Upper lobe of left lung (tissue), 6 donors: ENCODE results near the gene CFAP97D2. TPM values are rescaled to one million over a fixed set of nuclear protein-coding genes. Genes with fewer than 3 reads are reported as not detected.
"Not testable (repeated sequence)": the region's sequence is repeated elsewhere in the genome, so short reads cannot be mapped to it uniquely, and the experiment has no call there.

Experiments
- ATAC-seq, 2 donors: fragments of 200-7000 bp; cut with Tn5 transposase; one replicate each; pipeline ENCODE4 v1.9.1; 2022; ENCODE audit warnings: mild to moderate bottlenecking in 2 of 2, moderate library complexity in 2 of 2; ENCODE audit not compliant: low FRiP score in 2 of 2
- DNase-seq, 2 donors: peaks; one replicate each; pipeline ENCODE4 v3.0.0-alpha.2; 2019 to 2020
- H3K27ac ChIP-seq, 4 donors: fragments of 200-600 bp; sonication (generic); one replicate each; pipeline ENCODE4 v1.5.1; 2016 to 2019
- H3K27me3 ChIP-seq, 4 donors: fragments of 200-600 bp; sonication (generic); one replicate each; pipeline ENCODE4 v1.5.1; 2017 to 2019
- H3K36me3 ChIP-seq, 4 donors: fragments of 200-600 bp; sonication (generic); one replicate each; pipeline ENCODE4 v1.5.1; 2016 to 2019
- H3K4me1 ChIP-seq, 4 donors: fragments of 200-600 bp; sonication (generic); one replicate each; pipeline ENCODE4 v1.5.1; 2018 to 2019
- H3K4me3 ChIP-seq, 4 donors: fragments of 200-600 bp; sonication (generic); one replicate each; pipeline ENCODE4 v1.5.1; 2017 to 2019; ENCODE audit warnings: mild to moderate bottlenecking in 2 of 4, moderate library complexity in 1 of 4
- H3K9me3 ChIP-seq, 4 donors: fragments of 200-600 bp; sonication (generic); one replicate each; pipeline ENCODE4 v1.5.1; 2018 to 2019
- EP300 ChIP-seq, 4 donors: sonication (generic); formaldehyde crosslinking; IDR thresholded peaks; one replicate each; pipeline ENCODE4 v1.5.1; 2017; ENCODE audit warnings: antibody characterized with exemption in 4 of 4, control low read depth in 2 of 4
- POLR2A ChIP-seq, 4 donors: fragments of 450-650 bp; IDR thresholded peaks; one replicate each; pipeline ENCODE4 v1.5.1; 2016 to 2017; ENCODE audit warnings: antibody characterized with exemption in 4 of 4, mild to moderate bottlenecking in 2 of 4
- POLR2AphosphoS5 ChIP-seq, 2 donors: sonication (generic); formaldehyde crosslinking; IDR thresholded peaks; one replicate each; pipeline ENCODE4 v1.5.1; 2017; ENCODE audit warnings: antibody characterized with exemption in 2 of 2
- WGBS, 2 donors: methylation state at CpG; one replicate each; pipeline ENCODE4 v1.1.5; 2017 to 2018; 5-methylcytosine and 5-hydroxymethylcytosine counted together
- total RNA-seq, 6 donors: library from RNA; depleted of rRNA in 4 of 6; stranded (reverse); fragments of >200 nt in 4 of 6; gene quantifications; one replicate each; pipeline versions ENCODE4 v1.1.0 to v1.2.1, GENCODE V29; 2016 to 2021
- TF ChIP-seq, protein P1 (sequence below), 6 experiments: fragments of 450-650 bp in 4 of 6; fragments of 200-600 bp in 2 of 6; sonication (generic) in 2 of 6; IDR thresholded peaks; one replicate each; pipeline ENCODE4 v1.5.1; 2016 to 2019; ENCODE audit warnings: antibody characterized with exemption in 6 of 6
- donor health status: DM: no; HTN: no; CAD: no; lungs with moderate emphysema.
- donor health status: DM: no; HTN: yes; CAD: no; lungs with severe emphysema.

The CFAP97D2 gene
- total RNA-seq, 6 donors from 2014 or later: 0.67 to 3.6 (median 0.76) TPM; not detected in 3

DNA sequence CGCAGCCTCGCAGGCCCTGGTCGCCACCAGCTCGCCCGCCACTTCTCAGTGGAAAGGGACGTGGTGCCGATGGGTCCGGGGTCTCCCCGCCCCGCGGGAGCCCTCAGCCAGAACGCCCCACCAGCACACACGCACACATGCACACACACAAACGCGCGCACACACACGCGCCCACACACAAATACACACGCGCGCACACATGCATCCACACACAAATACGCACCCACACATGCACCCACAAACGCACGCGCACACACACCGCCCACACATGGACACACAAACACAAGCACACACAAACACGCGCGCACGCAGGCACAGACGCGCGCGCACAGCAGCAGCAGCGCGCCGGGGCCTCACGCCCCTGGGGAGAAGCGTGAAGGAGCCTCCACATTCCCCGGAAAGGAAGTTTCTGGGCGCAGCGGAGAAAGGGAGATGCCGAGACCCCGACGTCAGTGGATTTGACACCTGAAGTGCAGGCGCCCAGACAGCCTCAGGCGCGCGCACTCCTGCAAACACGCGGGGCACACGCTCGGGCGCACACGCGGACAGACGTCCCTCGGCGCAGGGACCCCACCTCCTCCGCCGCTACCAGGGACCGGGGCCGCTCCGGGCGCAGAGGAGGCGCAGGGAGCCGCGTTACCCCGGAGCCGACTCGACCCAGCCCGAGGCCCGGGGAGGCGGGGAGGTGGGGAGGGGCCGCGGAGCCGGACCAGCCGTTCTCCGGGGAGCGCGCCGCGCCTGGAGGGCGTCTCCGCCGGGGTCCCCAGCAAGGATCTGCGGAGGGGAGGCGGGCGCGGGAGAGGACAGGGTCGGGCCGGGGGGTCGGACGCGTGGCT, 47.3 kb upstream of the CFAP97D2 start:
- Histone ChIP-seq H3K9me3 (no peaks in the 10 kb centered on the region), H3K27ac (peak overlapping the region; percentile 84 to 94 (median 88)), H3K36me3 (no peaks in the 10 kb centered on the region), H3K4me3 (peak overlapping the region; percentile 66 to 98 (median 81)), H3K4me1 (peaks cover 36 to 63% (median 41%) of the 10 kb centered on the region in 4 donors), H3K27me3 (no peaks in the 10 kb centered on the region)
- DNase-seq (no peak), ATAC-seq (peak in 1 of 2 donors; percentile 10)
- WGBS, 2 donors: 0 to 1% methylated on average over 17 to 71 of the region's 95 CpGs
- TF ChIP-seq POLR2A (IDR thresholded peaks at IDR 0.05): no peak
- TF ChIP-seq, protein P1, sequence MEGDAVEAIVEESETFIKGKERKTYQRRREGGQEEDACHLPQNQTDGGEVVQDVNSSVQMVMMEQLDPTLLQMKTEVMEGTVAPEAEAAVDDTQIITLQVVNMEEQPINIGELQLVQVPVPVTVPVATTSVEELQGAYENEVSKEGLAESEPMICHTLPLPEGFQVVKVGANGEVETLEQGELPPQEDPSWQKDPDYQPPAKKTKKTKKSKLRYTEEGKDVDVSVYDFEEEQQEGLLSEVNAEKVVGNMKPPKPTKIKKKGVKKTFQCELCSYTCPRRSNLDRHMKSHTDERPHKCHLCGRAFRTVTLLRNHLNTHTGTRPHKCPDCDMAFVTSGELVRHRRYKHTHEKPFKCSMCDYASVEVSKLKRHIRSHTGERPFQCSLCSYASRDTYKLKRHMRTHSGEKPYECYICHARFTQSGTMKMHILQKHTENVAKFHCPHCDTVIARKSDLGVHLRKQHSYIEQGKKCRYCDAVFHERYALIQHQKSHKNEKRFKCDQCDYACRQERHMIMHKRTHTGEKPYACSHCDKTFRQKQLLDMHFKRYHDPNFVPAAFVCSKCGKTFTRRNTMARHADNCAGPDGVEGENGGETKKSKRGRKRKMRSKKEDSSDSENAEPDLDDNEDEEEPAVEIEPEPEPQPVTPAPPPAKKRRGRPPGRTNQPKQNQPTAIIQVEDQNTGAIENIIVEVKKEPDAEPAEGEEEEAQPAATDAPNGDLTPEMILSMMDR (IDR thresholded peaks at IDR 0.05): no peak
- TF ChIP-seq POLR2AphosphoS5 (IDR thresholded peaks at IDR 0.05): no peak
- TF ChIP-seq EP300 (IDR thresholded peaks at IDR 0.05): no peak

DNA sequence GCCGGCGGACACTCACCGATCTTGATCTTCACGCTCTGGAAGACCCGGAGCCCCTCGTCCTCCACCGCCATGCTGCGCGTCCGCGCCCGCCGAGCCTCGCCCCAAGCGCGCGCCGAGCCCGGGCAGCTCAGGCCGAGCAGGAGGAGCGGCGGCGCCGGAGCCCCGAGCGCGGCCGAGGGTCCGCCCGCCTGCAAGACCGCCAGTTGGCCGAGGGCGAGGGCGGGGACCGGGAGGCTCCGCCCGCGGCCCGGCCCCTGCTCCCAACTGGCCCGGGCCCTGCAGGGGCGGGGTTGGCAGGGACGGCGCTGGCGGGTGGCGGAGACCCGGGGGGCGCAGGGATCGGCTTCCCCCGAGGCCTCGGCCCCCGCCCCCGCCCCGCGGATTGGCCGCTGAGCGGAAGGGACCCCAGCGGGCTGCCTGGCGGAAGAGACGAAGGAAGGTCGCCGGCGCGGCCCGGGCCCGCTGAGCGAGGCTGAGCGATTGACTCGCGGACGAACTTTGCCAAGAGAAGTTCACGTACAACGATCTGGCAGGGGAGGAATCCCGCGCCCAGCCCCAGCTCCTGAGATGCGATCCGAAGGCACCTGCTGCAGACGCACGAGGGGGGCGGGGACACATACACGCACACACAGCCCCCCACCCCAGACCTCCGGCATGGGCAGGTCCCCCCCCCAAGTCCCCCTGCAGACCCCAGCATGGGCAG, 46.5 kb upstream of the CFAP97D2 start, which contains the start of gene RASA3:
Gene RASA3 (minus strand): TSS at position 205 of the 703 bp plus-strand sequence. CDS start 134 bp downstream, at position 71.
- 0 to 1% methylated on average over 20 to 36 of the region's 81 CpGs for WGBS, 2 donors
- ATAC-seq (peak; percentile 67 to 92), DNase-seq (peak; percentile 84 to 95)
- peak within 1 kb of the TSS; percentile 66 to 98 (median 81) for H3K4me3 ChIP-seq
- H3K36me3 ChIP-seq: no peaks in the 10 kb centered on the region
- H3K27ac ChIP-seq: peak within 1 kb of the TSS; percentile 84 to 94 (median 88)
- no peaks in the 10 kb centered on the region for H3K27me3 ChIP-seq
- TF ChIP-seq POLR2A (IDR thresholded peaks at IDR 0.05): peak in 3 of 4 donors; percentile 39 to 81 (median 58)
- TF ChIP-seq EP300 (IDR thresholded peaks at IDR 0.05): no peak
- TF ChIP-seq POLR2AphosphoS5 (IDR thresholded peaks at IDR 0.05): peak in 1 of 2 donors; percentile 52
- TF ChIP-seq, protein P1 (IDR thresholded peaks at IDR 0.05): no peak
- no peaks in the 10 kb centered on the region for H3K9me3 ChIP-seq
- peaks cover 33 to 55% (median 40%) of the 10 kb centered on the region in 4 donors for H3K4me1 ChIP-seq

DNA sequence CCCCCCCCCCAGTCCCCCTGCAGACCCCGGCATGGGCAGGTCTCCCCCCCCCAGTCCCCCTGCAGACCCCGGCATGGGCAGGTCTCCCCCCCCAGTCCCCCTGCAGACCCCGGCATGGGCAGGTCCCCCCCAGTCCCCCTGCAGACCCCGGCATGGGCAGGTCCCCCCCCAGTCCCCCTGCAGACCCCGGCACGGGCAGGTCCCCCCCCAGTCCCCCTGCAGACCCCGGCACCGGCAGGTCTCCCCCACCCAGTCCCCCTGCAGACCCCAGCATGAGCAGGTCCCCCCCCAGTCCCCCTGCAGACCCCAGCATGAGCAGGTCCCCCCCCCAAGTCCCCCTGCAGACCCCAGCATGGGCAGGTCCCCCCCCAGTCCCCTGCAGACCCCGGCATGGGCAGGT, 45.9 kb upstream of the CFAP97D2 start:
- WGBS, 2 donors: no CpG with 5 or more reads among the region's 9 CpGs
- H3K27me3 ChIP-seq, ATAC-seq, H3K9me3 ChIP-seq, H3K36me3 ChIP-seq, DNase-seq, H3K27ac ChIP-seq: not testable (repeated sequence)
- Histone ChIP-seq H3K4me1 (peaks cover 28 to 50% (median 34%) of the 10 kb centered on the region in 4 donors), H3K4me3 (peak overlapping the region in 2 of 4 donors; percentile 66 to 76)

DNA sequence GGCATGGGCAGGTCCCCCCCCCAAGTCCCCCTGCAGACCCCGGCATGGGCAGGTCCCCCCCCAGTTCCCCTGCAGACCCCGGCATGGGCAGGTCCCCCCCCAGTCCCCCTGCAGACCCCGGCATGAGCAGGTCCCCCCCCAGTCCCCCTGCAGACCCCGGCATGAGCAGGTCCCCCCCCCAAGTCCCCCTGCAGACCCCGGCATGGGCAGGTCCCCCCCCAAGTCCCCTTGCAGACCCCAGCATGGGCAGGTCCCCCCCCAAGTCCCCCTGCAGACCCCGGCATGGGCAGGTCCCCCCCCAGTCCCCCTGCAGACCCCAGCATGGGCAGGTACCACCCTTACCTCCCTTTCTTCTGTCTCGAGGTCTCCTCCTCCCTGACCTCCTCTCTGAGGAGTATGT, 45.5 kb upstream of the CFAP97D2 start:
- H3K9me3 ChIP-seq, H3K4me3 ChIP-seq, H3K27ac ChIP-seq, H3K36me3 ChIP-seq, H3K27me3 ChIP-seq, DNase-seq, ATAC-seq: not testable (repeated sequence)
- WGBS, 2 donors: 83% methylated on average over 1 of the region's 7 CpGs; no CpG with 5 or more reads in 1 of the 2 donors
- H3K4me1 ChIP-seq: peaks cover 24 to 45% (median 30%) of the 10 kb centered on the region in 4 donors

DNA sequence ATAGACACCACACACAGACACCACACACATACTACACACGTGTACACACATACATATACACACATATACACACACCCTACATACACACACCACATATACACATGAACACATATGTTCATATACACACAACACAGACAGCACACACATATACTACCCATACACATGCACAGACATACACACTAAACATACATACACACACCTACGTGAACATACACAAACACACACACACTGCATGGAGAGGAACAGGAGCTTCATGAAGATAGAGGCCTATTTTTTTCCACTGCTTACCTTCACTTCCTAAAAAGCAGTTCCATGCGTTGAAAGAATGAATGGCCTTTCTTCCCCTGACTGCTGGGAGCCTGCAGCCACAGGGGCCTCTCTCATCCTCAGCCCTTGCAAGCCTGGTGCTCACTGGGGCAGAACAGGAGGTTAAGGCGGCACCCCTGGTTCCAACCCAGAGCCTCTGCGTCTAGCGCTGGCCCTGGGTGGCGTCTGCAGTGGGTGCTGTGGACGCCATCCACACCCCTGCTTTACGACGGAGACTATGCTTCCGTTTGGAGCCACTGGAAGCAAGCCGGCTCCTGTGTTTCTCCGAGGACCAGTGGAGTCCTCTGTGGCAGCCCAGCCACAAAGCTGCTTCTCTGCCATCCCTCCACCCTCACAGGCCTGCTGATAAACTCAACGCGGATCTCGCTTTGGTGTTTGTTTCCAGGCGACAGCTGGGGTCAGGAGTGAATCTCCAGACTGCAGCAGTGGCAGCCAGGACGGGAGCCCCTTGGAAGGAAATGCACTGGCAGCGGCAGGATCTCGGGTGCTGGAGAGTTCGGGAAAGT, 44.7 kb upstream of the CFAP97D2 start:
- DNase-seq (no peak), ATAC-seq (no peak)
- Histone ChIP-seq H3K36me3 (no peaks in the 10 kb centered on the region), H3K27me3 (no peaks in the 10 kb centered on the region), H3K27ac (peak overlapping the region in 2 of 4 donors; percentile 11 to 21), H3K9me3 (no peaks in the 10 kb centered on the region), H3K4me1 (peaks cover 18 to 38% (median 24%) of the 10 kb centered on the region in 4 donors), H3K4me3 (no peak overlapping the region)
- 49 to 65% methylated on average over 16 to 20 of the region's 21 CpGs for WGBS, 2 donors
- TF ChIP-seq POLR2AphosphoS5 (IDR thresholded peaks at IDR 0.05) (no peak), POLR2A (IDR thresholded peaks at IDR 0.05) (no peak), EP300 (IDR thresholded peaks at IDR 0.05) (no peak)
- TF ChIP-seq, protein P1 (IDR thresholded peaks at IDR 0.05): no peak
